Endothelial cell of umbilical vein (primary cell): ENCODE results near the gene CHERP. TPM values are rescaled to one million over a fixed set of nuclear protein-coding genes. Genes with fewer than 3 reads are reported as not detected.
A peak's percentile ranks its signal among the peaks of the same experiment; 100 is the strongest.

Experiments
- BruUV-seq: library from RNA; stranded (reverse); fragments of 400-500 nt; replicated peaks from 2 replicates; lab custom pipeline; 2021; lab: Mats Ljungman, UMichigan
- CTCF ChIA-PET: fragments of 300-600, 350-600 bp; sonication (Branson Sonifier 250); formaldehyde crosslinking; loops from one replicate; lab custom pipeline; 2021; ENCODE audit warnings: antibody characterized with exemption, inconsistent platforms; lab: Charles Lee
- POLR2A ChIA-PET: fragments of 300-600, 350-600 bp; sonication (Branson Sonifier 250); formaldehyde crosslinking; loops from one replicate; lab custom pipeline; 2021; ENCODE audit warnings: antibody characterized with exemption, inconsistent platforms; lab: Charles Lee
- DNase-seq: peaks from one replicate; pipeline ENCODE4 v3.0.0-alpha.2; 2011; ENCODE audit warnings: low read depth, low spot score
- FAIRE-seq: peaks from 2 replicates; lab custom pipeline; 2011; peaks lifted over from hg19 to GRCh38; lab: Jason Lieb, UNC
- H2AFZ ChIP-seq: 2 replicates; pipeline ENCODE4 v1.6.0; 2012; ENCODE audit warnings: low read depth, low read length, control low read depth, inconsistent platforms
- H3K27ac ChIP-seq: 2 replicates; pipeline ENCODE4 v1.5.1; 2011; ENCODE audit warnings: low read depth, mild to moderate bottlenecking, control low read depth, low read length, moderate library complexity; ENCODE audit not compliant: insufficient read depth
- H3K27me3 ChIP-seq, 2 experiments: 2 replicates each; pipeline versions ENCODE4 v1.6.0 to v1.6.1; 2011; ENCODE audit warnings: low read length in 2 of 2, mixed read lengths in 1 of 2; ENCODE audit not compliant: control insufficient read depth in 2 of 2, insufficient read depth in 2 of 2
- H3K36me3 ChIP-seq, 2 experiments: 2 replicates in 1 of 2; 3 replicates in 1 of 2; pipeline ENCODE4 v1.5.1; 2011; ENCODE audit warnings: low read length in 2 of 2, mild to moderate bottlenecking in 1 of 2, moderate library complexity in 1 of 2; ENCODE audit not compliant: control insufficient read depth in 2 of 2, insufficient read depth in 2 of 2; ENCODE audit errors: extremely low read depth in 1 of 2
- H3K4me1 ChIP-seq: 3 replicates; pipeline ENCODE4 v1.5.1; 2011; ENCODE audit warnings: mild to moderate bottlenecking, low read length; ENCODE audit not compliant: control insufficient read depth, insufficient read depth; ENCODE audit errors: extremely low read depth
- H3K4me2 ChIP-seq: 2 replicates; pipeline ENCODE4 v1.6.1; 2011; ENCODE audit warnings: low read length, control low read depth, mixed read lengths; ENCODE audit not compliant: insufficient read depth
- H3K4me3 ChIP-seq, 3 experiments: fragments of 200-600 bp in 1 of 3; sonication (generic), shearing (Covaris generic) in 1 of 3; replicated peaks in 1 of 3; 2 replicates each; pipeline ENCODE4 v1.5.1; 2011 to 2016; ENCODE audit warnings: control low read depth in 3 of 3, low read length in 3 of 3, mild to moderate bottlenecking in 2 of 3, inconsistent platforms in 1 of 3, low read depth in 1 of 3, moderate library complexity in 1 of 3; ENCODE audit not compliant: insufficient read depth in 1 of 3
- H3K79me2 ChIP-seq: 2 replicates; pipeline ENCODE4 v1.6.0; 2012; ENCODE audit warnings: low read length, inconsistent platforms; ENCODE audit not compliant: control insufficient read depth, insufficient read depth
- H3K9ac ChIP-seq: replicated peaks from 2 replicates; pipeline ENCODE3; 2011; ENCODE audit warnings: low read length, control low read depth; ENCODE audit not compliant: insufficient read depth; ENCODE audit errors: extremely low read depth
- H3K9me1 ChIP-seq: replicated peaks from 3 replicates; pipeline ENCODE4 v1.6.0; 2011; ENCODE audit warnings: mild to moderate bottlenecking, low read length; ENCODE audit not compliant: control insufficient read depth, insufficient read depth; ENCODE audit errors: extremely low read depth
- H3K9me3 ChIP-seq: replicated peaks from 2 replicates; pipeline ENCODE4 v1.5.1; 2012; ENCODE audit warnings: low read length, inconsistent platforms; ENCODE audit not compliant: control insufficient read depth, insufficient read depth
- H4K20me1 ChIP-seq: replicated peaks from 2 replicates; pipeline ENCODE3; 2011; ENCODE audit warnings: mild to moderate bottlenecking, low read length; ENCODE audit not compliant: control insufficient read depth, insufficient read depth; ENCODE audit errors: extremely low read depth
- FOS ChIP-seq: IDR thresholded peaks from 2 replicates; pipeline ENCODE4 v1.6.1; 2011; ENCODE audit warnings: mild to moderate bottlenecking, low read length, moderate library complexity, borderline replicate concordance; ENCODE audit not compliant: insufficient read depth
- JUN ChIP-seq: IDR thresholded peaks from 2 replicates; pipeline ENCODE4 v1.6.1; 2011; ENCODE audit warnings: borderline replicate concordance, low read depth; ENCODE audit not compliant: insufficient read length, insufficient read depth
- MYC ChIP-seq: IDR thresholded peaks from one replicate; pipeline ENCODE4 v1.6.1; 2011; ENCODE audit warnings: mild to moderate bottlenecking, low read depth, low read length
- dilution Hi-C: fragments of 300-500 bp; cut with MboI; formaldehyde crosslinking; loops from one replicate; pipeline ENCODE4 v1.15.0; 2019; ENCODE audit warnings: low sequenced_read_pairs; ENCODE audit not compliant: extremely low pct_ligation_motif_present
- intact Hi-C: fragments of 100-400 bp; cut with micrococcal nuclease; formaldehyde crosslinking; loops from one replicate; pipeline ENCODE4 v1.10.0; 2022
- polyA plus RNA-seq, 4 experiments: library from polyadenylated mRNA; depleted of rRNA in 3 of 4; stranded (reverse) in 3 of 4; unstranded in 1 of 4; fragments of >200 nt; gene quantifications; 2 replicates each; pipeline versions ENCODE4 v1.2.1 to v1.2.3, GENCODE V29; 2011 to 2012; ENCODE audit warnings: missing spikeins in 1 of 4
- total RNA-seq: library from RNA; stranded (reverse); gene quantifications from 2 replicates; pipeline ENCODE4 v1.2.3, GENCODE V29; 2021
- TF ChIP-seq, protein P1 (sequence below), 2 donors: IDR thresholded peaks; 1 replicate in 1 of 2; 2 replicates in 1 of 2; pipeline ENCODE4 v1.5.1; 2011; ENCODE audit warnings: low read length in 2 of 2, mild to moderate bottlenecking in 2 of 2, moderate library complexity in 2 of 2, control low read depth in 1 of 2, inconsistent platforms in 1 of 2, low read depth in 1 of 2; ENCODE audit not compliant: insufficient read depth in 1 of 2; ENCODE audit errors: extremely low read depth in 1 of 2

The CHERP gene
- total and polyA plus RNA-seq, 2 donors (not counting 3 experiments of a cell fraction or from before 2014, with no cell fraction given): 8.9 to 53.9 TPM

DNA sequence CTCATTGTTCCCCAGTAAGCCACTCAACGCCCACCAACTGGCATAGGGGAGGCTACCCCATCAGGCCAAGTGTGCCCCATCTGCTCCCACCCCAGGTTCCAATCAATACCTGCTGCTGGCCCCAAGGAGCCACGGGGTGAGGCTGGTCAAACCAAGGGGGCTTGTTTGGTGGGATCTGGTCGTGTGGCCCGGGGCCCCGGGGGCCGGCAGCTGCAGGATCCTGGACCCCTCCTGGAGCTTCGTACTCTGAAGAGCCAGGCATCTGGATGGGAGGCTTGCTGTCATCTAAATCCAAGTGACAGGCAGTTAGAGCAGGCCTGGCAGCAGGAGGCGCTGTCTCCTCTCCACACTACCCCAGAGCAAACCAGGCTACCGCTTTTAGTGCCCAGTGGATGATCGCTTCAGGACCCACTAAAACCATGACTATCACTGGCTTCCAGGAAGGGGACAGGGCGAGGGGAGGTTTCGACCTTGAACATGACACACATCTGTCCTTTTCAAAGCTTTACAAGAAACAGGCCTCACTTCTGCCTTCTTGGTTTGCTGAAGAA, 14.2 kb downstream of the CHERP start:
- Histone ChIP-seq H3K79me2 (no peaks in the 10 kb centered on the region), H2AFZ (no peak overlapping the region), H3K4me1 (no peaks in the 10 kb centered on the region), H3K9ac (no peak overlapping the region), H3K27ac (no peak overlapping the region), H3K36me3 (peaks cover 24 to 73% of the 10 kb centered on the region in 2 experiments), H3K4me2 (no peak overlapping the region), H3K27me3 (no peaks in the 10 kb centered on the region), H3K9me1 (no peaks in the 10 kb centered on the region), H4K20me1 (no peaks in the 10 kb centered on the region), H3K4me3 (no peak overlapping the region), H3K9me3 (no peaks in the 10 kb centered on the region)
- DNase-seq (peak; percentile 17), FAIRE-seq (peak; percentile 4)
- intact Hi-C loops: loop anchor here (5.0 kb wide), 1 partner anchor 99 kb away; the partner anchor contains the start of gene MED26
- POLR2A ChIA-PET: interaction anchor here (1.6 kb wide), 1 partner anchor 13 kb away, joined by 3 read pairs; no protein-coding TSS in a partner anchor
- CTCF ChIA-PET: interaction anchor here (1.2 kb wide), 1 partner anchor 10 kb away, joined by 3 read pairs; no protein-coding TSS in a partner anchor
- TF ChIP-seq, protein P1, sequence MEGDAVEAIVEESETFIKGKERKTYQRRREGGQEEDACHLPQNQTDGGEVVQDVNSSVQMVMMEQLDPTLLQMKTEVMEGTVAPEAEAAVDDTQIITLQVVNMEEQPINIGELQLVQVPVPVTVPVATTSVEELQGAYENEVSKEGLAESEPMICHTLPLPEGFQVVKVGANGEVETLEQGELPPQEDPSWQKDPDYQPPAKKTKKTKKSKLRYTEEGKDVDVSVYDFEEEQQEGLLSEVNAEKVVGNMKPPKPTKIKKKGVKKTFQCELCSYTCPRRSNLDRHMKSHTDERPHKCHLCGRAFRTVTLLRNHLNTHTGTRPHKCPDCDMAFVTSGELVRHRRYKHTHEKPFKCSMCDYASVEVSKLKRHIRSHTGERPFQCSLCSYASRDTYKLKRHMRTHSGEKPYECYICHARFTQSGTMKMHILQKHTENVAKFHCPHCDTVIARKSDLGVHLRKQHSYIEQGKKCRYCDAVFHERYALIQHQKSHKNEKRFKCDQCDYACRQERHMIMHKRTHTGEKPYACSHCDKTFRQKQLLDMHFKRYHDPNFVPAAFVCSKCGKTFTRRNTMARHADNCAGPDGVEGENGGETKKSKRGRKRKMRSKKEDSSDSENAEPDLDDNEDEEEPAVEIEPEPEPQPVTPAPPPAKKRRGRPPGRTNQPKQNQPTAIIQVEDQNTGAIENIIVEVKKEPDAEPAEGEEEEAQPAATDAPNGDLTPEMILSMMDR (IDR thresholded peaks at IDR 0.05; ENCODE audit: extremely low read depth in 1 of 2, insufficient read depth in 1 of 2, low read depth in 1 of 2, low read length in 2 of 2): peak; percentile 52 to 53
- no peak for TF ChIP-seq JUN
- no peak for TF ChIP-seq MYC
- TF ChIP-seq FOS: no peak
- no TSS peak for BruUV-seq
- dilution Hi-C loops: no loop called here
